Ishikawa (cell line): ENCODE results near the gene FGFBP1.

Experiments used
- CEBPB ChIP-seq: IDR thresholded peaks from 2 replicates; pipeline ENCODE4 v1.6.1; 2012
- CREB1 ChIP-seq: IDR thresholded peaks from 2 replicates; pipeline ENCODE4 v1.6.1; 2012; ENCODE audit warnings: low read depth
- EGR1 ChIP-seq: IDR thresholded peaks from 2 replicates; pipeline ENCODE4 v1.6.1; 2012
- EP300 ChIP-seq: IDR thresholded peaks from 2 replicates; pipeline ENCODE4 v1.6.1; 2012; ENCODE audit warnings: borderline replicate concordance
- FOXM1 ChIP-seq: IDR thresholded peaks from 2 replicates; pipeline ENCODE4 v1.6.1; 2012; ENCODE audit warnings: low read depth, borderline replicate concordance
- MAX ChIP-seq: IDR thresholded peaks from 2 replicates; pipeline ENCODE4 v1.6.1; 2012
- NFIC ChIP-seq: IDR thresholded peaks from 2 replicates; pipeline ENCODE4 v1.6.1; 2012
- RAD21 ChIP-seq: IDR thresholded peaks from 2 replicates; pipeline ENCODE4 v1.6.1; 2012; ENCODE audit warnings: low read depth
- REST ChIP-seq: IDR thresholded peaks from 2 replicates; pipeline ENCODE4 v1.6.1; 2012; ENCODE audit warnings: low read depth, mild to moderate bottlenecking
- TAF1 ChIP-seq: IDR thresholded peaks from 2 replicates; pipeline ENCODE4 v1.6.1; 2012; ENCODE audit warnings: low read depth, mild to moderate bottlenecking
- TCF12 ChIP-seq: IDR thresholded peaks from 2 replicates; pipeline ENCODE4 v1.6.1; 2012; ENCODE audit warnings: low read depth
- TEAD4 ChIP-seq: IDR thresholded peaks from 2 replicates; pipeline ENCODE4 v1.6.1; 2012
- USF1 ChIP-seq: IDR thresholded peaks from 2 replicates; pipeline ENCODE4 v1.6.1; 2012
- YY1 ChIP-seq: IDR thresholded peaks from 2 replicates; pipeline ENCODE4 v1.6.1; 2012; ENCODE audit warnings: low read depth
- ZBTB7A ChIP-seq: IDR thresholded peaks from 2 replicates; pipeline ENCODE4 v1.6.1; 2012; ENCODE audit warnings: low read depth

Gene FGFBP1

GRCh38 chr4:15930314-15930713, 8.2 kb downstream of the FGFBP1 start:
- TF ChIP-seq NFIC (no peak), EP300 (no peak), TCF12 (no peak), TEAD4 (no peak), FOXM1 (no peak), RAD21 (no peak), TAF1 (no peak), REST (no peak), YY1 (no peak), CEBPB (no peak), CREB1 (no peak), USF1 (no peak), MAX (no peak), EGR1 (no peak)

GRCh38 chr4:15929540-15929939, 9.0 kb downstream of the FGFBP1 start:
- TF ChIP-seq MAX (no peak), EP300 (no peak), TEAD4 (no peak), TAF1 (no peak), NFIC (no peak), USF1 (no peak), CREB1 (no peak), ZBTB7A (no peak), RAD21 (no peak), TCF12 (no peak)

GRCh38 chr4:15928883-15929282, 9.7 kb downstream of the FGFBP1 start:
- no peak for TF ChIP-seq CREB1
- TF ChIP-seq ZBTB7A: no peak
- no peak for TF ChIP-seq EGR1
- TF ChIP-seq TCF12: no peak
- TF ChIP-seq YY1: no peak
- no peak for TF ChIP-seq REST
- TF ChIP-seq EP300: no peak
- TF ChIP-seq USF1: no peak
- TF ChIP-seq MAX: no peak
- no peak for TF ChIP-seq RAD21
- TF ChIP-seq CEBPB: no peak
- TF ChIP-seq FOXM1: no peak
- TF ChIP-seq TAF1: no peak
- no peak for TF ChIP-seq TEAD4

- TF ChIP-seq REST: no peak
- no peak for TF ChIP-seq RAD21
- no peak for TF ChIP-seq TCF12
- TF ChIP-seq EGR1: no peak
- no peak for TF ChIP-seq YY1
- TF ChIP-seq TAF1: no peak
- no peak for TF ChIP-seq FOXM1
- TF ChIP-seq NFIC: no peak
- no peak for TF ChIP-seq CREB1
Observed at GRCh38 chr4:15926486-15926885, 12.1 kb downstream of the FGFBP1 start.
